ENCODE results near the gene COL4A3. TPM values are rescaled to one million over a fixed set of nuclear protein-coding genes. Genes with fewer than 3 reads are reported as not detected.
A peak's percentile ranks its signal among the peaks of the same experiment; 100 is the strongest.
"Not testable (repeated sequence)": the region's sequence is repeated elsewhere in the genome, so short reads cannot be mapped to it uniquely, and the experiment has no call there.

COL4A3 gene
- polyA plus RNA-seq, 1 donor (not counting 4 experiments of a cell fraction or from before 2014, with no cell fraction given), result not detected

GRCh38 chr2:227163485-227163997 lies 883 bp upstream of the COL4A3 start:
- H3K4me3 ChIP-seq (ENCODE audit: control insufficient read depth in 2 of 3, extremely low read depth in 1 of 3, insufficient read depth in 2 of 3, low read depth in 1 of 3, low read length in 3 of 3), result peak overlapping the region; percentile 30 to 60 (median 59)
- H3K9me1 ChIP-seq (ENCODE audit: control insufficient read depth, extremely low read depth, insufficient read depth, low read length), result no peaks in the 10 kb centered on the region
- no peak overlapping the region for H3K27ac ChIP-seq (ENCODE audit: control insufficient read depth, insufficient read depth, low read length)
- no peak for FAIRE-seq
- peak overlapping the region; percentile 70 for H3K4me2 ChIP-seq (ENCODE audit: control insufficient read depth, extremely low read depth, insufficient read depth, low read depth, low read length)
- H2AFZ ChIP-seq (ENCODE audit: control insufficient read depth, low read length), result peak overlapping the region; percentile 19
- no peaks in the 10 kb centered on the region for H3K9me3 ChIP-seq (ENCODE audit: control insufficient read depth, low read depth, low read length)
- H3K36me3 ChIP-seq (ENCODE audit: control insufficient read depth in 2 of 2, extremely low read depth in 1 of 2, insufficient read depth in 2 of 2, low read length in 2 of 2), result no peaks in the 10 kb centered on the region
- H3K79me2 ChIP-seq (ENCODE audit: control insufficient read depth, insufficient read depth, low read length), result no peaks in the 10 kb centered on the region
- no peaks in the 10 kb centered on the region for H4K20me1 ChIP-seq (ENCODE audit: control insufficient read depth, extremely low read depth, insufficient read depth, low read length)
- no peak for DNase-seq (ENCODE audit: low read depth, low spot score)
- no peak for TF ChIP-seq CTCF (optimal IDR thresholded peaks at IDR 0.05 in 1 of 3, IDR thresholded peaks at IDR 0.05 in 1 of 3, conservative IDR thresholded peaks at IDR 0.05 in 1 of 3; ENCODE audit: extremely low read depth in 1 of 3, insufficient read depth in 2 of 3, low read length in 3 of 3)
- peak; percentile 49 for TF ChIP-seq EZH2 (IDR thresholded peaks at IDR 0.05; ENCODE audit: low read length)
- dilution Hi-C loops (cut with MboI; ENCODE audit: extremely low pct_ligation_motif_present, low sequenced_read_pairs), result no loop called here
- peaks cover 5% of the 10 kb centered on the region for H3K4me1 ChIP-seq (ENCODE audit: control insufficient read depth, extremely low read depth, insufficient read depth, low read length)
- H3K9ac ChIP-seq (ENCODE audit: control insufficient read depth, extremely low read depth, insufficient read depth, low read length), result no peak overlapping the region
- H3K27me3 ChIP-seq (ENCODE audit: control insufficient read depth, extremely low read depth, insufficient read depth, low read length), result peaks cover 41% of the 10 kb centered on the region

DNA sequence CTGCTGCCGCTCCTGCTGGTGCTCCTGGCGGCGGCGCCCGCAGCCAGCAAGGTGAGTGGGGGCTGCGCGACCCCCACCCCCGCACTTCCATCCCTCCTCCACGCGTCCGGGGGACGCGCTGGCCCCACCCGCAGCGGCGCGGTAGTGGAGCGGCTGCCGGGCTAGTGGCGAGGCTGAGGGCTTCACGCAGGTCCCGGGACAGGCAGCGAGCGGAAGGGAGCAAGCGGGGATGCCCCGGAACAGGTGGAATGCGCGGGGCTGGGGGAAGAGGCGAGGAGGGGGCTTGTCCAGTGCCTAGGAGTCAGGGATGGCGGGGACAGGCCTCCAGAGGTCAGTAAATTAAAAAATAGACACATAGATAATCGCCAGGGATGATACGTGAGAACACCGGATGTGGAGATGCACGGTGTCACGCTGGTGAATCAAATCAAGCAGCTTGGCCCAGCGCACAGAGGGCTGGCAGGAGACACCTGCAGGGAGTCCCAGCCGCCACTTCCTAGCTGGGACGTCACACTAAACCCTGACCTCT lies 403 bp downstream of the COL4A3 start:
- H3K4me1 ChIP-seq (ENCODE audit: control insufficient read depth, extremely low read depth, insufficient read depth, low read length), result peaks cover 5% of the 10 kb centered on the region
- H2AFZ ChIP-seq (ENCODE audit: control insufficient read depth, low read length), result no peak overlapping the region
- H3K4me3 ChIP-seq (ENCODE audit: control insufficient read depth in 2 of 3, extremely low read depth in 1 of 3, insufficient read depth in 2 of 3, low read depth in 1 of 3, low read length in 3 of 3), result peak overlapping the region in 1 of 3 experiments; percentile 12
- DNase-seq (ENCODE audit: low read depth, low spot score), result no peak
- H3K4me2 ChIP-seq (ENCODE audit: control insufficient read depth, extremely low read depth, insufficient read depth, low read depth, low read length), result peak overlapping the region; percentile 41
- no peak for FAIRE-seq
- H3K27ac ChIP-seq (ENCODE audit: control insufficient read depth, insufficient read depth, low read length), result no peak overlapping the region
- no peak overlapping the region for H3K9ac ChIP-seq (ENCODE audit: control insufficient read depth, extremely low read depth, insufficient read depth, low read length)
- dilution Hi-C loops (cut with MboI; ENCODE audit: extremely low pct_ligation_motif_present, low sequenced_read_pairs), result no loop called here
- H3K79me2 ChIP-seq (ENCODE audit: control insufficient read depth, insufficient read depth, low read length), result no peaks in the 10 kb centered on the region
- H3K9me1 ChIP-seq (ENCODE audit: control insufficient read depth, extremely low read depth, insufficient read depth, low read length), result no peaks in the 10 kb centered on the region
- H3K36me3 ChIP-seq (ENCODE audit: control insufficient read depth in 2 of 2, extremely low read depth in 1 of 2, insufficient read depth in 2 of 2, low read length in 2 of 2), result no peaks in the 10 kb centered on the region
- no peaks in the 10 kb centered on the region for H4K20me1 ChIP-seq (ENCODE audit: control insufficient read depth, extremely low read depth, insufficient read depth, low read length)
- TF ChIP-seq CTCF (optimal IDR thresholded peaks at IDR 0.05 in 1 of 3, IDR thresholded peaks at IDR 0.05 in 1 of 3, conservative IDR thresholded peaks at IDR 0.05 in 1 of 3; ENCODE audit: extremely low read depth in 1 of 3, insufficient read depth in 2 of 3, low read length in 3 of 3) (no peak), EZH2 (IDR thresholded peaks at IDR 0.05; ENCODE audit: low read length) (peak; percentile 67)
- no peaks in the 10 kb centered on the region for H3K9me3 ChIP-seq (ENCODE audit: control insufficient read depth, low read depth, low read length)
- peaks cover 41% of the 10 kb centered on the region for H3K27me3 ChIP-seq (ENCODE audit: control insufficient read depth, extremely low read depth, insufficient read depth, low read length)

DNA sequence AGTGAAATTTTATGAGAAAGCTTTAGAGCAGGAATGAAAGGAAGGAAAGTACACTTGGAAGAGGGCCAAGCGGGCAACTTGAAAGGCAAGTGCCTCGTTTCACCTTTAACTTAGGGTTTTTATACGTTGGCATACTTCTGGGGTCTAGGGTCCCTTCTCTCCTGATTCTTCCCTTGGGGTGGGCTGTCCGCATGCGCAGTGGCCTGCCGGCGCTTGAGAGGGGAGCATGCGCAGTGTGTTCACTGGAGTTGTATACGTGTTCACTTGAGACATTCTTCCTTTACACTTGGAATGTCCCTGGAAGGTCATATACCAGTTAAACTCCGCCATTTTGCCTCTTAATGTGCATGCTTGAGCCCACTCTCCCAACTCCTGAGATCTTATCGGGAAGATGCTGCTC lies 7.4 kb downstream of the COL4A3 start:
- H3K9me3 ChIP-seq (ENCODE audit: control insufficient read depth, low read depth, low read length); H3K9me1 ChIP-seq (ENCODE audit: control insufficient read depth, extremely low read depth, insufficient read depth, low read length); DNase-seq (ENCODE audit: low read depth, low spot score); H3K4me2 ChIP-seq (ENCODE audit: control insufficient read depth, extremely low read depth, insufficient read depth, low read depth, low read length); H3K79me2 ChIP-seq (ENCODE audit: control insufficient read depth, insufficient read depth, low read length); dilution Hi-C loops (cut with MboI; ENCODE audit: extremely low pct_ligation_motif_present, low sequenced_read_pairs); H3K27me3 ChIP-seq (ENCODE audit: control insufficient read depth, extremely low read depth, insufficient read depth, low read length); H3K27ac ChIP-seq (ENCODE audit: control insufficient read depth, insufficient read depth, low read length); H3K9ac ChIP-seq (ENCODE audit: control insufficient read depth, extremely low read depth, insufficient read depth, low read length); H2AFZ ChIP-seq (ENCODE audit: control insufficient read depth, low read length); H3K4me3 ChIP-seq (ENCODE audit: control insufficient read depth in 2 of 3, extremely low read depth in 1 of 3, insufficient read depth in 2 of 3, low read depth in 1 of 3, low read length in 3 of 3); H3K36me3 ChIP-seq (ENCODE audit: control insufficient read depth in 2 of 2, extremely low read depth in 1 of 2, insufficient read depth in 2 of 2, low read length in 2 of 2); H3K4me1 ChIP-seq (ENCODE audit: control insufficient read depth, extremely low read depth, insufficient read depth, low read length); FAIRE-seq; H4K20me1 ChIP-seq (ENCODE audit: control insufficient read depth, extremely low read depth, insufficient read depth, low read length): not testable (repeated sequence)

Data from keratinocyte (primary cell).